Activated naive CD8-positive, alpha-beta T cell treated with anti-CD3 and anti-CD28 coated beads for 36 hours (primary cell): ENCODE measurements around the gene PHLDB1. TPM values are rescaled to one million over a fixed set of nuclear protein-coding genes. Genes with fewer than 3 reads are reported as not detected.
"Not testable (repeated sequence)": the region's sequence is repeated elsewhere in the genome, so short reads cannot be mapped to it uniquely, and the experiment has no call there.

Experiments used
- DNase-seq: peaks from one replicate; pipeline ENCODE4 v3.0.0; 2021
- H3K27ac Mint-ChIP-seq: one replicate; pipeline ENCODE4 v1.8.0; 2022; ENCODE audit warnings: mild to moderate bottlenecking, moderate library complexity, mixed read lengths
- H3K27me3 Mint-ChIP-seq: one replicate; pipeline ENCODE4 v1.8.0; 2022; ENCODE audit warnings: mild to moderate bottlenecking, mixed read lengths
- H3K36me3 Mint-ChIP-seq: one replicate; pipeline ENCODE4 v1.8.0; 2021; ENCODE audit warnings: mild to moderate bottlenecking, mixed read lengths
- H3K4me1 Mint-ChIP-seq: one replicate; pipeline ENCODE4 v1.8.0; 2021; ENCODE audit warnings: mixed read lengths
- H3K4me3 Mint-ChIP-seq: one replicate; pipeline ENCODE4 v1.8.0; 2022; ENCODE audit warnings: mild to moderate bottlenecking, moderate library complexity, mixed read lengths
- H3K9me3 Mint-ChIP-seq: one replicate; pipeline ENCODE4 v1.8.0; 2022; ENCODE audit warnings: mixed read lengths
- total RNA-seq, 2 experiments: library from RNA; stranded (reverse); gene quantifications; one replicate each; pipeline ENCODE4 v1.2.3, GENCODE V29; 2021

Gene PHLDB1
- total RNA-seq, 2 experiments from 2014 or later: 2.9 to 3.0 TPM

- H3K4me3 Mint-ChIP-seq: no peak overlapping the region
- H3K4me1 Mint-ChIP-seq: peaks cover 16% of the 10 kb centered on the region
- H3K27me3 Mint-ChIP-seq: no peaks in the 10 kb centered on the region
- peaks cover 21% of the 10 kb centered on the region for H3K36me3 Mint-ChIP-seq
- no peaks in the 10 kb centered on the region for H3K9me3 Mint-ChIP-seq
- peak overlapping the region; percentile 60 for H3K27ac Mint-ChIP-seq
- DNase-seq: no peak
Observed at GRCh38 chr11:118596224-118597146, 10.9 kb upstream of the PHLDB1 start.

GRCh38 chr11:118597556-118597955 lies 9.9 kb upstream of the PHLDB1 start:
- Mint-ChIP-seq H3K27ac (no peak overlapping the region), H3K36me3 (peaks cover 21% of the 10 kb centered on the region), H3K9me3 (no peaks in the 10 kb centered on the region), H3K4me3 (no peak overlapping the region), H3K27me3 (no peaks in the 10 kb centered on the region), H3K4me1 (peaks cover 16% of the 10 kb centered on the region)
- no peak for DNase-seq

- DNase-seq: no peak
- H3K36me3 Mint-ChIP-seq: peaks cover 5% of the 10 kb centered on the region
- peaks cover 2% of the 10 kb centered on the region for H3K4me1 Mint-ChIP-seq
- no peaks in the 10 kb centered on the region for H3K9me3 Mint-ChIP-seq
- no peak overlapping the region for H3K27ac Mint-ChIP-seq
- H3K4me3 Mint-ChIP-seq: no peak overlapping the region
- H3K27me3 Mint-ChIP-seq: no peaks in the 10 kb centered on the region
Observed at GRCh38 chr11:118602331-118602730, 5.1 kb upstream of the PHLDB1 start.

GRCh38 chr11:118603709-118604108 lies 3.7 kb upstream of the PHLDB1 start:
- H3K27ac Mint-ChIP-seq, H3K4me1 Mint-ChIP-seq, H3K4me3 Mint-ChIP-seq, H3K36me3 Mint-ChIP-seq, DNase-seq, H3K9me3 Mint-ChIP-seq, H3K27me3 Mint-ChIP-seq: not testable (repeated sequence)

GRCh38 chr11:118604566-118604965 lies 2.8 kb upstream of the PHLDB1 start:
- DNase-seq: no peak
- peaks cover 8% of the 10 kb centered on the region for H3K27me3 Mint-ChIP-seq
- no peaks in the 10 kb centered on the region for H3K9me3 Mint-ChIP-seq
- H3K27ac Mint-ChIP-seq: no peak overlapping the region
- H3K36me3 Mint-ChIP-seq: no peaks in the 10 kb centered on the region
- H3K4me3 Mint-ChIP-seq: no peak overlapping the region
- peaks cover 12% of the 10 kb centered on the region for H3K4me1 Mint-ChIP-seq

GRCh38 chr11:118605116-118605867 lies 2.1 kb upstream of the PHLDB1 start:
- H3K27me3 Mint-ChIP-seq: peaks cover 12% of the 10 kb centered on the region
- no peak overlapping the region for H3K27ac Mint-ChIP-seq
- H3K9me3 Mint-ChIP-seq: no peaks in the 10 kb centered on the region
- H3K4me3 Mint-ChIP-seq: no peak overlapping the region
- no peaks in the 10 kb centered on the region for H3K36me3 Mint-ChIP-seq
- no peak for DNase-seq
- H3K4me1 Mint-ChIP-seq: peaks cover 17% of the 10 kb centered on the region

- Mint-ChIP-seq H3K27ac (no peak overlapping the region), H3K4me1 (peaks cover 20% of the 10 kb centered on the region), H3K36me3 (no peaks in the 10 kb centered on the region), H3K27me3 (peaks cover 12% of the 10 kb centered on the region), H3K9me3 (no peaks in the 10 kb centered on the region), H3K4me3 (no peak overlapping the region)
- DNase-seq: no peak
Observed at GRCh38 chr11:118606157-118606843, 1.1 kb upstream of the PHLDB1 start.

GRCh38 chr11:118606844-118607228 lies 579 bp upstream of the PHLDB1 start:
- H3K36me3 Mint-ChIP-seq: no peaks in the 10 kb centered on the region
- H3K27ac Mint-ChIP-seq: no peak overlapping the region
- no peak for DNase-seq
- H3K27me3 Mint-ChIP-seq: peaks cover 12% of the 10 kb centered on the region
- H3K4me3 Mint-ChIP-seq: peak overlapping the region; percentile 44
- peaks cover 20% of the 10 kb centered on the region for H3K4me1 Mint-ChIP-seq
- H3K9me3 Mint-ChIP-seq: no peaks in the 10 kb centered on the region

- Mint-ChIP-seq H3K36me3 (no peaks in the 10 kb centered on the region), H3K27me3 (peaks cover 12% of the 10 kb centered on the region), H3K4me3 (peak overlapping the region; percentile 69), H3K4me1 (peaks cover 20% of the 10 kb centered on the region), H3K27ac (peak overlapping the region; percentile 68), H3K9me3 (no peaks in the 10 kb centered on the region)
- DNase-seq: peak; percentile 73
Observed at GRCh38 chr11:118608360-118609227, 1.2 kb downstream of the PHLDB1 start.

GRCh38 chr11:118609380-118610224 lies 2.2 kb downstream of the PHLDB1 start:
- Mint-ChIP-seq H3K4me1 (peaks cover 20% of the 10 kb centered on the region), H3K9me3 (no peaks in the 10 kb centered on the region), H3K27ac (peak overlapping the region; percentile 68), H3K4me3 (peak overlapping the region; percentile 69), H3K27me3 (peaks cover 12% of the 10 kb centered on the region), H3K36me3 (no peaks in the 10 kb centered on the region)
- peak; percentile 52 for DNase-seq

- Mint-ChIP-seq H3K4me1 (peaks cover 20% of the 10 kb centered on the region), H3K4me3 (peak overlapping the region; percentile 69), H3K27ac (peak overlapping the region; percentile 56), H3K27me3 (peaks cover 12% of the 10 kb centered on the region), H3K36me3 (no peaks in the 10 kb centered on the region), H3K9me3 (no peaks in the 10 kb centered on the region)
- DNase-seq: no peak
Observed at GRCh38 chr11:118610225-118610772, 2.9 kb downstream of the PHLDB1 start.

- H3K9me3 Mint-ChIP-seq: no peaks in the 10 kb centered on the region
- peak overlapping the region; percentile 2 for H3K27ac Mint-ChIP-seq
Observed at GRCh38 chr11:118610773-118611432, 3.5 kb downstream of the PHLDB1 start.

GRCh38 chr11:118611433-118611795 lies 4.0 kb downstream of the PHLDB1 start:
- H3K4me1 Mint-ChIP-seq: peaks cover 20% of the 10 kb centered on the region
- not testable (repeated sequence) for DNase-seq, H3K9me3 Mint-ChIP-seq, H3K36me3 Mint-ChIP-seq
- peak overlapping the region; percentile 2 for H3K27ac Mint-ChIP-seq
- H3K27me3 Mint-ChIP-seq: peaks cover 12% of the 10 kb centered on the region
- H3K4me3 Mint-ChIP-seq: peak overlapping the region; percentile 42

More at GRCh38 chr11:118610773-118611432, 3.5 kb downstream of the PHLDB1 start:
- peak; percentile 88 for DNase-seq
- Mint-ChIP-seq H3K4me3 (peak overlapping the region; percentile 62), H3K36me3 (no peaks in the 10 kb centered on the region), H3K4me1 (peaks cover 20% of the 10 kb centered on the region), H3K27me3 (peaks cover 12% of the 10 kb centered on the region)
